Measurements from ENCODE around the gene CCDC50.
A peak's percentile ranks its signal among the peaks of the same experiment; 100 is the strongest.

The CCDC50 gene

DNA sequence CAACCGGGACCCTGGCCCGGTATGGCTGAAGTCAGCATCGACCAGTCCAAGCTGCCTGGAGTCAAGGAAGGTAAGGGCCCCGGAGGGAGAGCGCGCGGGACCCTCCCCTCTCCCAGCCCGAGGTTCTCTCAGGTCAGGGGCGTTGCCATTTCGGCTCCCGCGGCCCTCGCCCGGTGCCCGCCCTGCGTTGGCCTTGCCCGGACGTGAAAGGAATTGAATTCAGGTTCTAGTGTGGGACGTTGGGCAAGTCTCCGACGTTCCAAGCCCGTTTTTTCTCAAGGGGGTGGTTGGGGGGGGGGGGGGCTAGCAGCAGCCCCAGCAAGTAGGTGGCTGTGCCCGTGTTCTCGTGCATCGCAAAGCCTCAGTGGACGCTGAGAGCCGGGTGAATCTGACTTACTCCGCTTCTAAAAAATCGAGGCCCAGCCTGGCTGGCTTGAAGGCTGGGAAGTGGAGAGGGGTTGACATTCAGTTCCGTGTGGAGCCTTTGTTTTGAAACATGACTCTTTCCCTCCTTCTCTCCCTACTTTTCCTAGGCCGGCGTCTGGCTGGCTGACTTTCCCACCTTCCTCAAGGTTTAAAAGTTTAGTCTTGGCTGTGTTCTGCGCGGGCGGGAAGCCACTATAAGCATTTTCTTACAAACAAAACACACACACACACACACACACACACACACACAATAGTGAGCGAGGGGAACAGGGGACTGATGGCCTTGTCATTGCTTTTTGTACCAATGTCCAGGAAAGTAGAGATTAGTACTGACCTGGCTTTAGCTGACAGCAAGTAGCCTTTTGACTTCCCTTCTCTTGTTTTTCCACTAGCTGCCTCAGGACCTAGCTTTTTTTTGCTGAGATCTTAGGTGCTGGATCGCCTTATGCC lies 698 bp downstream of the CCDC50 start, which contains the start of gene UTS2B:
Gene UTS2B, minus strand, starts transcription at position 873 of the 876 bp plus-strand sequence. CDS start 48,337 bp downstream, outside the sequence.
- peak within 1 kb of the TSS; percentile 81 to 94 (median 87) for H3K4me3 ChIP-seq
- H3K4me1 ChIP-seq: peaks cover 19 to 52% (median 31%) of the 10 kb centered on the region in 10 experiments
- H3K9ac ChIP-seq: peak within 1 kb of the TSS; percentile 85 to 99 (median 95)
- H3K27me3 ChIP-seq: peaks cover 0 to 26% (median 6%) of the 10 kb centered on the region in 11 experiments; a peak in 8 of 22 replicates
- no peaks in the 10 kb centered on the region for H3K36me3 ChIP-seq
- peak within 1 kb of the TSS; percentile 89 to 96 (median 93) for H3K27ac ChIP-seq
- H3K9me3 ChIP-seq (replicated peaks in 1 of 11): no peaks in the 10 kb centered on the region
- no peak for TF ChIP-seq Cebpa-rat (IDR thresholded peaks at IDR 0.05)
- H3K4me2 ChIP-seq: peak within 1 kb of the TSS; percentile 74 to 96 (median 87)
- peaks cover 0 to 24% (median 0%) of the 10 kb centered on the region in 11 experiments; a peak in 6 of 22 replicates for H4K20me1 ChIP-seq

DNA sequence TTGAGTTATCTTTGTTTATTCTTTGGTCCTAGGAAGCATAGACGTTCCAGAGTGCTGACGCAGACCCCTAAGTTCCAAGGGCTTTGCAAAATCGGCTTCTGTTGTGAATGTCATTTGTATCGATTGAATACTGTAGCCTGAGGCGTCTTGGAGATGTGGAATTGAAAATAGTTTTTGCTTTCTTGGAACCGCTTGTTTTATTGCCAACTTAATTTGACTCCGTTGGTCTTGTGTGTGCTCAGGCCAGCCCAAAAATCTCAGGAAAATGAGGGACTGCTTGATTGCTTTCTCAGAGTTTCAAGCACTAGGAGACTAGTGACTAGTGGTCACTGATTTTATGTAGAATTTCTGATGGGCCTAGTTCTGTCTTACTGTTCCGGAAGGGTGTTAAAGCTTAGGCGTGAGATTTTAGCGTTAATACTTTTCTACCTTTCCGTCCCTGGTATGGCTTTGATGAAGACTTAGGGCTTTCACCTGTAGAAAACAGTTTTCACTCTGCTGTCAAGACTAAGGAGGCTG lies 1.4 kb downstream of the CCDC50 start:
- peaks cover 0 to 27% (median 0%) of the 10 kb centered on the region in 11 experiments; a peak in 6 of 22 replicates for H4K20me1 ChIP-seq
- H3K4me3 ChIP-seq: peak overlapping the region; percentile 81 to 94 (median 87)
- peak overlapping the region; percentile 74 to 96 (median 87) for H3K4me2 ChIP-seq
- no peak for TF ChIP-seq Cebpa-rat (IDR thresholded peaks at IDR 0.05)
- H3K27me3 ChIP-seq: peaks cover 0 to 26% (median 8%) of the 10 kb centered on the region in 11 experiments; a peak in 8 of 22 replicates
- H3K9me3 ChIP-seq (replicated peaks in 1 of 11): no peaks in the 10 kb centered on the region
- peaks cover 19 to 59% (median 31%) of the 10 kb centered on the region in 10 experiments for H3K4me1 ChIP-seq
- peak overlapping the region; percentile 89 to 96 (median 93); a peak in 19 of 22 replicates for H3K27ac ChIP-seq
- peak overlapping the region; percentile 85 to 99 (median 95) for H3K9ac ChIP-seq
- no peaks in the 10 kb centered on the region for H3K36me3 ChIP-seq

DNA sequence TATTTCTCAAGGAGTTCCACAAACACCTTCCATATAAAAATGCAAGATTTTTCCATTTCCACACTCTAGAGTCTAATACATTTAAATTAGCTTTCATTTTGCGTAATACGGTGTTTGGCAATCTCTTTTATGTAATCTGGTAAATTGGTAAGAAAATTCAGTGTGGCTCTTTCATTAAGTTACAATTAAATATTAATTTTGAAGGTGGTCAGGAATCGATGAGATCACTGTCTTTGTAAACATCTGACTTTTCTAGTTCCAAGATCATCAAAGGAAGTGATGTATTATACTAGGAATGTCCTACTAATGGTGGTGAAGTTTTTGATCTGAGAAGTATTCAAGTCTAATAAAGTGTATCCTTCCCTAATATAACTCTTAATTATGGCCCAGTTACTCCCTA lies 2.2 kb downstream of the CCDC50 start:
- H3K27ac ChIP-seq: no peak overlapping the region
- no peak for TF ChIP-seq Cebpa-rat (IDR thresholded peaks at IDR 0.05)
- H3K4me3 ChIP-seq: peak overlapping the region in 3 of 10 experiments; percentile 81 to 91 (median 86); a peak in 3 of 20 replicates
- peak overlapping the region in 10 of 11 experiments; percentile 74 to 96 (median 86); a peak in 18 of 22 replicates for H3K4me2 ChIP-seq
- H3K9ac ChIP-seq: no peak overlapping the region; a peak in 1 of 22 replicates
- no peaks in the 10 kb centered on the region for H3K9me3 ChIP-seq (replicated peaks in 1 of 11)
- no peaks in the 10 kb centered on the region for H3K36me3 ChIP-seq
- H3K27me3 ChIP-seq: peaks cover 0 to 26% (median 8%) of the 10 kb centered on the region in 11 experiments; a peak in 8 of 22 replicates
- peaks cover 0 to 35% (median 0%) of the 10 kb centered on the region in 11 experiments; a peak in 7 of 22 replicates for H4K20me1 ChIP-seq
- peaks cover 19 to 62% (median 31%) of the 10 kb centered on the region in 10 experiments for H3K4me1 ChIP-seq

DNA sequence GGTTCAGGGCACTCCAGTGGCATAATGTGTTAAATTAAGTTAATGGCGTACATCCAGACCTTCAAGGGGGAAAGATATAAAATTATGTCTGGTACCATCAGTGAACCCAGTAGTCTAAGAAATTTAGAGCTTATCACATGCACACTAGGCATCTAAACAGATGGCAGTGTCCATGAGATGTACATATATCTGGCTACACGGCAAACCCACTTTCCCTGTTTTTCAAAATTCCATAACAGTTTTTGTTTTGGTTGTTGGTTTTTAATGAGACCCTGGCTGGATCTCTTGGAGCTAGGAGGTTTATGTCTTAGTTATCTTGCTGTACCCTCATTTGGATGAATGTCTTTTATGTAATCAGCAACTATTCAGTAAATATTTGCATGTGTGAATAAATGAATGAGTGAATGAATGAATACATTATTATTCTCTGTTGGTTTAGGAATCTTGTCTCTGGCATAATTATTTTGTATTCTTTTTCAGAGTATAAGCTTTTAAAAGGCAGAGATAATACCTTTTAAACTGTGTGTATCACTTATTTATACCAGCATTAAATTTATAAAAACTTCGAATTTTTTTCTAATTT lies 4.2 kb downstream of the CCDC50 start:
- H3K4me2 ChIP-seq: peak overlapping the region in 4 of 11 experiments; percentile 9 to 93 (median 58); a peak in 6 of 22 replicates
- H3K36me3 ChIP-seq: no peaks in the 10 kb centered on the region
- no peak for TF ChIP-seq Cebpa-rat (IDR thresholded peaks at IDR 0.05)
- H3K27me3 ChIP-seq: peaks cover 0 to 26% (median 8%) of the 10 kb centered on the region in 11 experiments; a peak in 8 of 22 replicates
- no peak overlapping the region for H3K9ac ChIP-seq
- H3K27ac ChIP-seq: no peak overlapping the region
- H3K9me3 ChIP-seq (replicated peaks in 1 of 11): no peaks in the 10 kb centered on the region; a peak in 1 of 22 replicates
- H4K20me1 ChIP-seq: peaks cover 0 to 55% (median 0%) of the 10 kb centered on the region in 11 experiments; a peak in 7 of 22 replicates
- peaks cover 15 to 78% (median 30%) of the 10 kb centered on the region in 10 experiments for H3K4me1 ChIP-seq
- no peak overlapping the region for H3K4me3 ChIP-seq

DNA sequence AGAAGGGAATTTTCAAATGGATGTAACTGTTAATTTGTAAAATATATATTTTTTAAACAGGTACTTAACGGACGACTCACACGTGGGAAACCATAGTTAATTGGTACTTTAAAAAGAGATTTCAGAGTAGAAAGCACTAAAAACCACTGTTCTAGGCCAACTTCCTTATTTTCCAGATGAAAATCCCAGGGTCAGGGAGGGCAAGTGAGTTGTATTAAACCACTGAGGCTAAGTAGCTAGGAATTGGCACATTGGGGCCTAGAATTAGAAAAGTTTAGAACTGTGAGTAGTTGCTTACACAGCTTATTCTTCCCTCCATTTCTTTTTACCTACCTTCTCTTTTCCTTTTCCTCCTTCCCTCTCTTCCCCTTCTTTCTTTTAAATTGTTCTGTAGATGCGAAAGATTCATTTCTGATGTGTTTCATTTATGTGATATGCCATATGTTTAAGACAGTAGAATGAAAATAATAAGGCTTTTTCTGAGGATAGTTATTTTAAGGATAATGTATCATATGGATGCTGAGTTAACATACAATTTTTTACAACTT lies 5.2 kb downstream of the CCDC50 start:
- Histone ChIP-seq H3K27ac (no peak overlapping the region), H3K9ac (no peak overlapping the region), H4K20me1 (peaks cover 0 to 65% (median 3%) of the 10 kb centered on the region in 11 experiments; a peak in 7 of 22 replicates), H3K4me1 (peaks cover 9 to 88% (median 26%) of the 10 kb centered on the region in 10 experiments), H3K4me3 (no peak overlapping the region), H3K27me3 (peaks cover 0 to 16% (median 4%) of the 10 kb centered on the region in 11 experiments; a peak in 6 of 22 replicates), H3K36me3 (no peaks in the 10 kb centered on the region), H3K4me2 (peak overlapping the region in 5 of 11 experiments; percentile 13 to 67 (median 24); a peak in 7 of 22 replicates), H3K9me3 (replicated peaks in 1 of 11) (no peaks in the 10 kb centered on the region; a peak in 1 of 22 replicates)
- TF ChIP-seq Cebpa-rat (IDR thresholded peaks at IDR 0.05): no peak

DNA sequence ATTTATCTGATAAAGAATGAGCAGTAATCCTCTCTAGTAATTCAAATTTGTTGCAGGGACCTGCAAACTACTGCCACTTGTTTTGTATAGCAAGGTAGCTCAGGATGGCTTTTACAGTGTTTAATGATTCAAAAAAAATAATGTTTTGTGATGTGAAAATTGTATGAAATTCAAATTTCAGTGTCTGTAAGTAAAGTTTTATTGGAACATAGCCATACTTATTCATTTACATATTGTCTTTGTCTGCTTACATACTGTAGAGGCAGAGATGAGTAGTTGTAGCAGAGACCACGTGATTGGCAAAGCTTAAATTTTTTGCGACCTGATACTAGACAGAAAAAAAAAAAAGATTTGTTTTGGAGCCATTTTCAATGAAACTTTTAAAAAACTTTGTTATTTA lies 7.6 kb downstream of the CCDC50 start:
- Histone ChIP-seq H3K36me3 (no peaks in the 10 kb centered on the region), H4K20me1 (peaks cover 0 to 86% (median 10%) of the 10 kb centered on the region in 11 experiments; a peak in 11 of 22 replicates), H3K9me3 (replicated peaks in 1 of 11) (no peaks in the 10 kb centered on the region; a peak in 1 of 22 replicates), H3K27ac (no peak overlapping the region), H3K4me1 (peaks cover 0 to 78% (median 7%) of the 10 kb centered on the region in 10 experiments; a peak in 13 of 20 replicates), H3K4me2 (no peak overlapping the region), H3K9ac (no peak overlapping the region), H3K4me3 (no peak overlapping the region), H3K27me3 (peaks cover 0 to 11% (median 0%) of the 10 kb centered on the region in 11 experiments; a peak in 2 of 22 replicates)
- TF ChIP-seq Cebpa-rat (IDR thresholded peaks at IDR 0.05): no peak

DNA sequence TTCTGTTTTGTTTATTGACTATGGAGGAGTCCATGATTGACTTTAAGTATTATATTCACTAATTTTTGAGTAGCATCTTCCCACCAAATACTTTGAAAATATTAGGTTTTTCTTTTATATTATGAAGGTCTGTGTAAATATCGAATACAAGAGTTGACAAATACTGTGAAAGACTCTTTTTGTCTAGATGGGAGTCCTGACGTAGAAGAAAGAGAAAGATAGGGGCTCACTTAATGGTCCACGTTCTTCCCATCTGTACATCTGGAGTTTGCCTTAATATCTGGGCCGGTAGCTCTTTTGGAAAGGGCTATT lies 8.9 kb downstream of the CCDC50 start:
- no peaks in the 10 kb centered on the region for H3K36me3 ChIP-seq
- H3K9me3 ChIP-seq (replicated peaks in 1 of 11): no peaks in the 10 kb centered on the region; a peak in 1 of 22 replicates
- H3K4me3 ChIP-seq: no peak overlapping the region
- no peak overlapping the region for H3K27ac ChIP-seq
- no peak for TF ChIP-seq Cebpa-rat (IDR thresholded peaks at IDR 0.05)
- H3K27me3 ChIP-seq: peaks cover 0 to 4% (median 0%) of the 10 kb centered on the region in 11 experiments; a peak in 1 of 22 replicates
- H3K9ac ChIP-seq: no peak overlapping the region
- H3K4me2 ChIP-seq: peak overlapping the region in 2 of 11 experiments; percentile 9 to 22; a peak in 3 of 22 replicates
- peaks cover 0 to 65% (median 7%) of the 10 kb centered on the region in 10 experiments; a peak in 13 of 20 replicates for H3K4me1 ChIP-seq
- H4K20me1 ChIP-seq: peaks cover 0 to 92% (median 10%) of the 10 kb centered on the region in 11 experiments; a peak in 11 of 22 replicates

DNA sequence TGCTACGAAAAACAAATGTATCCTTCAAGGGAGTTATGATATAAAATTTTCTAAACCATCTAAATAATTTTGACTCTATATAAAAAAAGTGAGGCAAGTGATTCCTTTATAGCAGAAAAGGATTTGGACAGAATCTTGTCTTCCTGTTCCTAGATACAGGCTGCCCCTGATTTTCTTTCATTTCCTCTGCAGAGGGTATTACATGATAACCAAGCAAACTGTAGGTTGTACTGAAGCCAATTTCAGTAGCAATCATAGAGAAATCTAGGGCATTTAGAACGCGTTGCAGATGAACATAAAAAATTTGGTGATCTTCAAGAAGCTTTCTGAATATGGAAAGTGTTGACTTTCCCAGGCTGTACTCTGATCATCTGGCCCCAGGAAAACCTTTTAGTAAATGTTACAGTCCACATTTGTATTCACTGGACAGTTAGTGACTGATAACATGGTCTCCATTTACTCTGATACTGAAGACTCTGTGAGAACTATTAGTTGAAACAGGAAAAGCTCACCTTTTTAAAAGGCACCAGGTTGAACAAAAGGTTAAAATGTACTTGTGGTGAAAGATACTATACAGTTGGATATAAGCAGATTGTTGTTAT lies 10.2 kb downstream of the CCDC50 start:
- Histone ChIP-seq H3K4me3 (no peak overlapping the region), H3K4me2 (peak overlapping the region in 2 of 11 experiments; percentile 26 to 40; a peak in 3 of 22 replicates), H3K27me3 (0 out of 22 replicates have a peak, but pooled peaks cover 0 to 4% (median 0%) of the 10 kb centered on the region in 11 experiments), H3K4me1 (peaks cover 0 to 54% (median under 1%) of the 10 kb centered on the region in 10 experiments; a peak in 12 of 20 replicates), H3K27ac (no peak overlapping the region), H3K9me3 (replicated peaks in 1 of 11) (no peaks in the 10 kb centered on the region; a peak in 1 of 22 replicates), H3K9ac (no peak overlapping the region), H3K36me3 (no peaks in the 10 kb centered on the region), H4K20me1 (peaks cover 0 to 99% (median 10%) of the 10 kb centered on the region in 11 experiments; a peak in 14 of 22 replicates)
- TF ChIP-seq Cebpa-rat (IDR thresholded peaks at IDR 0.05): no peak
